NT2/D1 (cell line): ENCODE data around the gene PLIN1.

Experiments
- SUZ12 ChIP-seq: IDR thresholded peaks from 2 replicates; pipeline ENCODE4 v1.6.1; 2011; ENCODE audit not compliant: insufficient read length, insufficient read depth; ENCODE audit errors: extremely low read depth
- YY1 ChIP-seq: IDR thresholded peaks from 2 replicates; pipeline ENCODE4 v1.6.1; 2011; ENCODE audit not compliant: insufficient read length, insufficient read depth

DNA sequence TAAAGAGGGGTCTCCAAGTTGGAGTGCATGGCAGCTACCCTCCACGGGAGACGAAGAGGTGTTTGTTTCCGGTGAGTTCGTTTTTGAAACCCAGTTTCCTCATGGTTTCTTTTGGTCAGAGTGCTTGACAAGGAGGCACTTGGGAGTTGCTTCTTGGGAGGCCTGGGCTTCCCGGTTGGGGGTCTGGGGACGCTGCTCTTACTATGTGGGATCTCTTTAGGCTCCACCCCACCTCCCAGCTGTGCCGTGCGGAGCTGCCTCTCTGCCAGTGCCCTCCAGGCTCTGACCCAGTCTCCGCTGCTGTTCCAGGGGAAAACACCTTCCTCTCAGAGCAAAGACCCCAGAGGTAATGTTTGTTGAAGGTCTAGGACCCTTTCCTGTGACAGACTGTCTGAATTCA is 53.5 kb downstream of the PLIN1 start:
- TF ChIP-seq SUZ12 = no peak
- TF ChIP-seq YY1 = no peak
